ENCODE results near the gene MYOCD.

The MYOCD gene

DNA sequence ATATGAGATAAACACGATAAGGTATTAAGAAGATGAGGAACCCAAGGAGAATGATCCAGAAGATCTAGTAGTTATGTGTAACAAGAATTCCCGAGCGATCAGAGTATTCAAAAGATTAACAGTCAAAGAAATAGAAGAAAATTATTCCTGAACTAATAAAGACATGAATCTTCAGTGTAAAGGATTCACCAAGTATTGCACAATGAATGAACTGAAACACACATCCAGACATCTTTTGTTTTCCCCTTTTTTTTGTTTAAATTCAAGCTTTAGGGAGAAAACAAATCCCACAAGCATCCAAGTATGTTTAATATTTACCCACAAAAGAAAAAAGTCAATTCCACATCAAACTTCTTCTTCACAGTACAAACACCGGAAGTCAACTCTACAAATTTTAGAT is 23.7 kb upstream of the MYOCD start:
- no peak for DNase-seq

DNA sequence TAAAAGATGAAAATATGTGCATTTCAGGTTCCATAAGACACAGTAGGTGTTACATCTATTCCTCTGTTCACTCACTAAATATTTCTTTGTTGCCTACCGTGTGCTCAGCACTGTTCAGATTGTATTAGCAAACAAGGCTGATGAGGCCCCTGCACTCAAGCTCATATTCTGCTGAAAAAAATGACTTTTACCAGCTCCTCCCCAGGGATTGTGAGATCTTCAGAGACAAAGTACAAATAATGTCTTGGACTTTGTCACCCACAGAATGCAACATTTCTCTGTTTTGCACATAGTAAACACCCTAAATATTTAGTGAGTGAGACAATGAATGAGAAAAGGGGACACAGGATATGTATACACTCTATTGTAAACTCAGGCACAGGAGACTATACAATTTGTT is 21.9 kb upstream of the MYOCD start:
- no peak for DNase-seq

DNA sequence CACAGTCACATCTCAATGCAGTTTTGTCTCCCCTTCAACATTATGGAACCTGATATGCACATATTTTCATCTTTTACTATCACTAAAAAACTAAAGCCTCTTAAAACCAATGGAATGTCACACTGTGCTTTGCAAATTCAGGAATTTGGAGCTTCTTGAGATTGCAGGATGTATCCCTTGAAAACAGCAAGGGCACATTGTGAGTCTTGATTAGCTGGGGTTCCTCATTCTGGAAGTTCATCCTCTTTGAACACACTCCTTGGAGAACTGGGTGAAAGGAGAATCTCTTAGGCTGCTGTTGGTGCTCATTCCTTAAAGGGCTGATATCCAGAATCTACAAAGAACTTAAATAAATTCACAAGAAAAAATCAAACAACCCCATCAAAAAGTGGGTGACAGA is 21.1 kb upstream of the MYOCD start:
- DNase-seq, result no peak

DNA sequence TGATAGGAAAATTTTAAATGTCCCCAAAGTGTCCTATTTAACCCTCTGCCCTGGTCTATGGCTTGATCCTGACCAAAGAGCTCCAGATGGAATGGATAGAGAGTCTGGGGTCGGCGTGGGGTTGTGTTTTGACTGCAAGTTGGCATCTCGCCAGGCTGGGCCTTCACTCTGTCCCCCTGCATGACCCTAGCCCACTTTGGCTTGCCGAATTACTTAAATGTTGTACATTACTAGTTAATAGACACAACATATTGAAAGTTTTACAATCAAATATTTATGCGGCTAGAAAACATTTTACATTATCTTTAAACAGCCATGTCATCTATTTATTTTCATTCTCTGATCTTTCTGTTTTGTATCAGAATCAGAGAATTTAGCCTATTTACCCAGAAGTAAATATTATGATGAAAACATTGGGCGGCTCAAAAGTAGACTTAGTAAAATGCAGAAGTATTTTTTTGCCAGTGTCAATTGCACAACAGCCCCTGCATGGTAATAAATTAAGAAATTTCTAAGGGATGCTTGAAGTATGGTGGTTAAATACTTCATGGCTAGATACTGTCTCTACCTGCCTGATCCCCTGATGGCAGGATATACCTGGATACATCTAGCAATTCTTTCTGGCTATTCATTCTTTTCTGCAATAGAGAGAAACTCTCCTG is 18.8 kb upstream of the MYOCD start:
- DNase-seq, result no peak

DNA sequence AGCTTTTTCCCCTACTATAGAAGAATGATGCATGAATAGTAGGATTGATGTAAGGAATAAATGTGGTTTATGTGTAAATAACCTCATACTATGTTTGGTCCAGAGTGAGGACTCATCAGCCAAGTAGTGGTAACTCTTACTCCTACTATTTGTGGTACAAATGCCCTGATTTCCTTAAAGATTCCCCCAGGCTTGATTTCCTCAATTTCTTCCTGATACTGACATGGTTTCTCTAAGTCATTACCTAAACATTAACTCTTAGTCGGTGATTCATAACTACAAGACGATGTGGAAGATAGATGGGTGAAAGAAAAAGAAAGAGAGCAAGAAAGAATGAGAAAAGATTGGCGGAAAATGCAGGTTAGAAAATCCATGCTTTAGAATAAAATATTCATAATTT is 17.2 kb upstream of the MYOCD start:
- DNase-seq, result no peak

DNA sequence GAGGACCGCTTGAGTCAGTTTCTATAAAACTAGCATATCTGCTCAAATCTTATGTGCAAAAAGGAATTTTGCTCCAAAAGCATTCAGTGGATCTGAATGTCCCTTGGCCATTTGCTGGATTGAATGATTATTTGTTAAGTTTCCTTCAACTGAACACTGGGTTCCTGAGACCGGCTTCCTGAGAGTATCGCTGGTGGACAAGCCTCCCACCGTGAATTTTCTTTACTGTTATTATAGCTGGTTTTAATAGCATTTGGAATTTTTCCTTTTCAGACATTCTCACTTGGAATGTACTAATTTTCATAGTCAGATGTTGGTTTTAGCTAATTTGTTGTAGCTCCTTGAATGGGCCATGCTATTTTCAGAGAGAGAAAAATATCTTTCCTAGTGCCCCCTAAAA is 9.8 kb upstream of the MYOCD start:
- no peak for DNase-seq

DNA sequence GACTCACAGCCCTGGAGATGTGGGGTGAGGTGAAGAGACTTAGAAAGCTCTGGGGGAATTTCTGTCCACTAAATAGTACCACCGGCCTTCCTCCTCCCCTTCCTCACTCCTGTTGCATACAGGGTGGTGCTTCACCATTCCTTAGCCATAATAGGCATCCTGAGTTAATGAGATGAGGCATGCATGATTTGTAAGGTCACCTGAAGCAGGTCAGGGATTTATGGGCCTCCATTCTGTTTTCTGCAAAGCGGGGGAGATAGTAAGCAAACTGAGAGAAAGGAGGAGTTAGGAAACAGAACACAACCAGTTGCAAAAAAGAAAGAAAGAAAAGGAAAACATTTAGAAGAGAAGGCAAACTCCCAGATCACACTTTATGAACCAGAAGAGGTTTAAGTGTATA is 9.3 kb upstream of the MYOCD start:
- DNase-seq, result no peak

DNA sequence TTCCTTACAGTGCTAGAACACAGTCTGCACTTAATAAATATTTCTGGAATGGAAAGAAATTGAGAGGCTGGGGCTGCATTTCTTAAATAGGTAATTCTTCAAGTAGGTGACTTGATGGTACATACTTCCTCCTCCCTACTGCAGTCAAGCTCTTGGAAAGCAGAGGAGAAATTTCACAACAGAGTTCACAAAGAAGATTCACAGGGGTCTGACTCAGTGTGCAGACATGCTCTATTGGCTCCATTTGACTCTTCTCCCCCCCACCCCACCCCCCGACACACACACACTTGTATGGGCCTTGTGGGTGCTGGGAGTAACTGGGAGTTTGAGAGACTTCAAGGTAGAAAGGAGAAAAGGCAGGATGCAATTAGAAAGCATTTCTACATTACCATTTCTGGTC is 6.2 kb upstream of the MYOCD start:
- DNase-seq, result no peak

DNA sequence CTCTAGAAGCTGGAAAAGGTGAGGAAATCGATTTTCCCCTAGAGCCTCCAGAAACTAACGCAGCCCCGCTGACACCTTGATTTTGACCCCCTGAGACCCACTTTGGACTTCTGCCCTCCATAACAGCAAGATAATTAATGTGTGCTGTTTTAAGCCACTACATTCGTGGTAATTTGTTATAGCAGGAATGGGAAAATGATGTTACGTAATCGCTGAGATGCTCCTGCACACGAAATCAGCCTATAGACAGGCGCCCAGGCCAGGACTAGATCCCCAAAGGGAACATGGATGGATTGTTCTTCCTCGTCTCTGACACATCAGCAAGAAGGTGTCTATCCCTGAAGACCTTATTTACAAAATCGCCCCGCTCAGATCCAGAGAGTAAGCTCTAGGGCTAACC is 1.4 kb upstream of the MYOCD start:
- no peak for DNase-seq

DNA sequence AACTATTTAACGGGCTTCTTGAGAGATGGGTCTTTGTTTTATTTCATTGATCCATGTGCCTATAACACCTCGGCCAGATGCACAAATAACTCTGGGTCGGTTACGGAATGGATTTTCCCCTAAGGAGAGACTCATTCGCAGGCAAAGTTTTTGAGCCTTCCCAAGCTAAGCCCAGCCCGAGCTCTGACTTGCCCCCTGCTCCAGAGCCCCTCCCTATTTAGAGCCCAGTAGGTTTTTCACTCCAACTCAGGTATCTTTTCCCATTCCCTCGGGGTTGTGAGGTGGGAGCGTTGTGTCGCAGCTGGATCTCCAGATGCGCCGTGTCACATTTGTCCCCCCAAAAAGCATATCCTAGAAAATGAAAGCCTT is 812 bp upstream of the MYOCD start:
- DNase-seq, result no peak

DNA sequence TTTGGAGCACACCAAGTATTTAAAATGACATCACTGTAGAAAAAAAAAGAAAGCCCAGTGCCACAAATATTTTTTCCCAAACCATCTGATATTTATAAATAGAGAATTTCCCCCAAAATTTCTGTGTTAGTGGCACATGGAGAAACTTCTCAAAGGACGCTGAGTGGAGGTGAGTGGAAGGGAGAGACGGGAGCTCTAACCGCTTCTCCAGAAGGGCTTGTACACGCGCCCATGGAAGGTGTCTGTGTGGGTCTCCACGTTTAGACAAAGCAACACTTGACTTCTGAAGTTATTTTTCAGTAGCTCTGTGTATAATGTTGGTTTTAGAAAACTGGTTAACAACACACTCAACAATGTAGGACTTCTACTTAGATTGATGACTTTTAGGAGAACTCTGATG is 1.0 kb downstream of the MYOCD start:
- DNase-seq, result no peak

DNA sequence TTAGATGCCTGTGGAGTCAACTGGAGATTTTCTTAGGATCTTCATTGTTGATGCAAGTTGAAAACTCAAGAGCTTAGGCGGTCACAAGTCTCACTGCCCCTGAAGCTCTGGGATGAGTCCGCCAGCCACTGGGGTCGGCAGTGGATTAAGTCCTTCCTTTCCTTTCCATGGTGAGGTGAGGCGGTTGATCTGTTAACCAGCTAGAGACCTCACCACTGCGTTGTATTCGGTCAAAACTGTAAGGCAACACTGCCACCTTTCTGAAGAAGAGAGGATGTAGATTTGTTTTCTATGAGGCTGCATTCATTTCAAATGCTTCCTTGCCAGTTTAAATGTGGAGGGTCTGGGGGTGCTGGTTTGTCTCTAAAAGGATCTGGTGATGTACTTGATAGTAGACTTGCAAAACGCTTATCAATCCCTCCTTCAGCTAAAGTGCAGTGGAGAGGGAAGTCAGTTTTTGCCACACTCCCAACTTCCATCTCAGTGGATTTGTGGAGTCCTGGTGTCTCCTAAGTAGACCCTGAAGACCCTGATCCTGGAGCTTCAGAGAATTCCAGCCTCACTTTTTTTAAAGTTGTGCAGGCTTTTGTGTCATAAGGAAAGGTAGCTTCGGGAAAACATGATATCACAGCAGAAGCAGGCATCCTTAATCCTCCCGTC is 1.7 kb downstream of the MYOCD start:
- DNase-seq, result no peak

DNA sequence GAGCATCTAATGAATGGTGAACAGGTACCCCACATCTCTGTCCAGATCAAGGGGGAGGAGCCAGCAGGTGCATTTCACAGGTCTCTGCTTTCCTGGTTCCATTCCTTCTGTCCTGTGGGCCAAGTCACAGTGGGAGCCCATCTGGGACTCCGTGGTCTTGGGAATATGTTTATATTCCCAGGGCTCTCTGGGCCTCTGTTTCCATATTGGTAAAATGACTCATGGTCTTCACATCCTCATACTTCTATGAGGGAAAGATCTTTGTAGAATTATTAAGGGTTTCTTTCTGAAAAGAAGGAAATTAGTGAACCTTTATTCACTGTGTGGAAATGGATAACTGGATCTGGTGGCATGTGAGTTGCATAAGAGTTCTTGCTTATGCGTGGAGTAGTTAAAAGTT is 6.2 kb downstream of the MYOCD start:
- DNase-seq, result no peak

DNA sequence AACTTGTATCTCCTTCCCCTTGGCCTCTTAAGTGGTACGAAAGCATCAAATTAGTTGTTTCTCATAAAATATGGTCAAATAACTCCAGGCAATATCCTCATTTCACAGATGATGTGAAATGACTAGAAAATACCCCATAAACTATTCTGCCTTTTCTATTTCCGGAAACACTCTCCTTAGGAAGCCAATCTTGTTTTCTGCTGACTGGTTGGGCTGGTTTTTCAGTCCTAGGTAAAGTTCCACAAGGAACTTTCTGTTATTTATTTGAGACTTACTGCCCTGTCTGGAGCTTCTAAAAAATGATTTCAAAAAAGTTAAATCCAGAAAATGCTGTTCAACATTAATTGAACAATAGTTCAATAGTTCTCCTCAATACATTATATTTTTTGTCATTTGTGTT is 7.3 kb downstream of the MYOCD start:
- no peak for DNase-seq

DNA sequence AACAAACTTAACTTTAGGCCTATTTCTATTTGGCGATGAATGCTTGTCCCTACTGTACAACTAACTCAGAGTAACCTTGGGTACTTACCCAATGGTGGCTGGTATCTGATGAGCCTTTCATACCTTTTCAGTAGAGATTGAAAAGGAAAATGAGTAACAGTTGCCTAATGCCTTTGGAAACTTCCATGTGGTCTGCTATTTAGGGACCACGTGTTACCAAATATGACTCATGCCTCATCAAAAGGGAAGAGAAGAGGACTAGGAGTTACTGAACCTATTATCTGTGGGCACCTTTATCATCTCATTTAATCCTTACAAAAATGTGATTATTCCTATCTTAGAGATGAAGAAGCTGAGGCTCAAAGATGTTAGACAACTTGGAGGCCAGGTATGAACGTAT is 8.1 kb downstream of the MYOCD start:
- no peak for DNase-seq

DNA sequence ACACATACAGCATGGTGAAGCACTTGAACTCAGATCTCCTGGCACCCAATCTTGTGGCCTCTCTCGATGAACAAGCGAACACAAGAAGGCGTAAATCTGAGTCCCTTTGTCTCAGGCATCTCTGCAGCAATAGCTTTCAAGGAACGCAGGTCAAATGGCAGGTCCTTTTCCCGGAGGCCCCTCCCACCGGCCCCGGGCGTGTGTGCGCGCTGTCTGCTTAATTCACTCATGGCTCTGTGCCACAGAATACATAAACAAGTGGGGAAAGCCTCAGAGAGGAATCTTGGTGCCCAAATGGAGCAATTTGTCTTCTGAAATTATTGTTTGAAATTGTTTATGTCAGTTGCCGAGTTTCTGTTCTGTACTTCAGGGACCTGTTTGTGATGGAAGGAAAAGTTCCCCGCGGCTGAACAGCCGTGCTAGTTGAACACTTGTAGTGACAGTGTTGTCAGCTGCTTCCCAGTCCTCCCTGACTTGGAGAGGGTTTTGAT is 14.8 kb downstream of the MYOCD start:
- no peak for DNase-seq

DNA sequence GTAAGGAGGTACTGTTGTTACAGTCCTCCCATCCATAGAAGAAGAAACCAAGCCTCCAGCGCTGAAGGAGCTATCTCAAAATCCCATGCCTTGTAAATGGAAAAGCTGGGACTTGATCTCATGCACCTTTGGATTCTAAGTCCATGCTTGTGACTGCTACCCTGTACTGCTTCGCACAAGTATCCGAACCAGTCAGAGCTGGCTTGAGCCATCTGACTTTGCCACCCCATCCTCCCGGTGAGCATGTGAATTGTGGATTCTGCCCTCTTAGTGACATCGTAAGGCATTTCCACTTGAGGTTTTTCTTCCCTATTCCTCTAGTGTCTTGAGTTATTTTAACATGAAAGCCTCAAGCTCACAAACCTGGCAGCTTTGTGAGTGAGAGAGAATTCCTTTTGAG is 15.3 kb downstream of the MYOCD start:
- no peak for DNase-seq

DNA sequence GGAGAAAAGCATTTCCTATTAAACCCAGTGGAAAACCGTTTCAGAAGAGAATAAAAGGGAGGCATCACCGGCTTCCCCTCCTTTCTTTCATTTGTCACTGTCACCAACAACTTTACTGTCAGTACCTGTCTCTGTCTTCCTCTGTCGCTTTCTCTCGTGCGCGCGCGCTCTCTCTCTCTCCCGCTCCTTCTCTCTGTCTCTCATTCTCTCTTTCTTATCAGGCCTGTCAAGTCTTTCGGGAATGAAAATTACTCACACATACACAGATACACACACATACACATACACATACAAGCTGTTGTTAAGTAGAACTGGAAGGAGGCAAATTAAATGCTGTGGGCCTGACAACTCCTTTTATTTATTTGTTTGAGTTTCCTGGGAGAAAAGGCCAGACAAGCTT is 17.6 kb downstream of the MYOCD start:
- DNase-seq, result no peak

DNA sequence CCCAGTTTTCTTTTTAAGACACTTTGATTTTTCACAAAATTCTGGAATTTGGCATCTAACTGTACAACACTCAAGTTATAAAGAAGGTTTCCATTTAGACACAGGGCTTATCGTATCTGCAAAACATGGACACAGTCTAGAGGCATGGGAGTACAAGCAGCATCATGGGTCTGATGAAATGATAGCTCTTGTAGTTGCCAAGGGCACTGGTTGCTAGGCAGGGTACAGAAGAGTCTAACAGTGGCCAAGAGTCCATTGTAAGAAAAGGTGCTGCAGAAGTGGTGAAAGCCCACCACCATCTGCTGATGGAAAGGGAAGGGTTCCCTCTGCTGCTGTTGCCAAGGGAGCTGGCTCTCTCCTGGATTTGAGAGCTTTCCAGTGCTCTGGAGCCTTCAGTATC is 20.8 kb downstream of the MYOCD start:
- no peak for DNase-seq

DNA sequence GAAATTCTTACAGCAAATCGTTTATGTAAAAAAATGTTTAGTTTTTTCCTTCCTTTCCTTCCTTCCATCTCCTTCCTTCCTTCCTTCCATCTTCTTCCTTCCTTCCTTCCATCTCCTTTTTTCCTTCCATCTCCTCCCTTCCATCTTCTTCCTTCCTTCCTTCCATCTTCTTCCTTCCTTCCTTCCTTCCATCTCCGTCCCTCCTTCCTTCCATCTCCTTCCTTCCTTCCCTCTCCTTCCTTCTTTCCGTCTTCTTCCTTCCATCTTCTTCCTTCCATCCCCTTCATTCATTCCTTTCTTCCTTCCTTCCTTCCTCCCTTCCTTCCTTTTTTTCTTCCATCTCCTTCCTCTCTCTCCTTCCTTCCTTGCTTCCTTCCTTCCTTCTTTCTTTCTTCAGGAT is 22.7 kb downstream of the MYOCD start:
- DNase-seq, result no peak

DNA sequence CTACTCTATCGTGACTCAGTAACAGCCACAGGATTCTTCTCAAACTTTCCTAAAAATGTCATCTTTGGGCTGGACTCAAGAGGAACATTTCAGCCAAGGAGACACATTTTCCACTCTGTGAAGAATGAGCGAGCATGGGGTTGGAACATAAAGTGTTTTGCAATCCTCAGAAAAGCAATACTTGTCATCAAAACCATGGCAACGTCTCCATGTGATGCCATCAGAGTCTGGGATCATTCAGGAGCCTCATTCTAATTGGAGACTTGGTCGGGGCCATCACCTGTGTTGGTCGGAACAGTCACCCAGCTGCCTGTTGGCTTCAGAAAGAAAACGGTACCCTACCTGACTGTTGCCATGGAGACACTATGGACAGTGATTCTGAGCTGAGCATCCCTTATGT is 25.5 kb downstream of the MYOCD start:
- no peak for DNase-seq

DNA sequence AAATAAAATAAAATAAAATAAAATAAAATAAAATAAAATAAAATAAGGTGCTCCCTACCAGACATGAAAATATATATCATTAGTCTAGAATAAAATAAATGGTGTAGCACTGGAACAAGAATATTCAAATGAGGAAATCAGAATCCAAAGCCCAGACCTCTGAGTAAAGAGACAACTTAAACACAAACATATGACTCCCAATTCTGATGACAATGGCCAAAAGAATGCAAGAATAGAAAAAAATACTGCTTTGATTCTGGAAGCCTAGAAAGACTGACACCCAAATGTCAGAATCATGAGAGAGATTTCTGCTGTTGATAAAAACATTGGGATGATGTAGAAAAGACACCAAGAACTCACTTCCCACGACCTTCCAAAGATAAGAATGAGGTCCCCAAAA is 27.9 kb downstream of the MYOCD start:
- no peak for DNase-seq

DNA sequence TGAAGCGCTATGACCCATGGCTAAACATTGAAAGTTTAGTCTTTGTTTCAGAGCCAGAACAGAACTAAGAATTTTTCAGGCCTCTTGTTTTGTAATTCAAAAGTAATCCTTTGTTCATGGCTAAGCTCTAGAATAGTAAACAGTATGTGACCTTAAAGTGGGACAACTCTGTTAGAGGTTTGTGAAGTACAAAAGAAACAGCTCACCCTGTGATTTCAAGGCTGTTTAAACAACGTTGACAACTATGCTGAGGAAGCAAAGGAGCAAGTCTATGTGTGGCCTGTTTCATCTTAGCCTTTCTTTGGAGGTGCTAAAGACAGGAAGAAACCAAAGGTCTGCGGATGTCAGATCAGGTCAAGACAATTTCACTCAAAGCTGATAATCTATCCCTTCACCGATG is 40.4 kb downstream of the MYOCD start:
- DNase-seq, result no peak

DNA sequence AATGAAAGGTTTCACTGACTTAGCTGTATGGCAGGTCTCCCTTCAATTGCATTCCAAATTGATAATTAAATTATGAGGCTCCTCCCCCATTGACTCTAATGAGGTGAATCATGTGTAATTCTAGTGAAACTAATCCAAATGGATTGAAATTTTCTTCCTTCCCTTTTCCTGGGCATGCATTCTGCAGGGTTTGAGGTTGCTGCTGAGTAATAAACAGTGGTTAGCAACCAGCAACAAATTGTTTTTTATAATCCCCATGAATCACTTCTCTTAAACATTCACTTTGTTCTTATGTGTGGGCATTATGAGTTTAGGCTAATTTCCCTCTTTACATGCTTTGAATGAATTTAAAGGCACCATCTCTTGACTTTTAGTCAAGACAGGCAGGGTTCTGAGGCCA is 43.4 kb downstream of the MYOCD start:
- no peak for DNase-seq

DNA sequence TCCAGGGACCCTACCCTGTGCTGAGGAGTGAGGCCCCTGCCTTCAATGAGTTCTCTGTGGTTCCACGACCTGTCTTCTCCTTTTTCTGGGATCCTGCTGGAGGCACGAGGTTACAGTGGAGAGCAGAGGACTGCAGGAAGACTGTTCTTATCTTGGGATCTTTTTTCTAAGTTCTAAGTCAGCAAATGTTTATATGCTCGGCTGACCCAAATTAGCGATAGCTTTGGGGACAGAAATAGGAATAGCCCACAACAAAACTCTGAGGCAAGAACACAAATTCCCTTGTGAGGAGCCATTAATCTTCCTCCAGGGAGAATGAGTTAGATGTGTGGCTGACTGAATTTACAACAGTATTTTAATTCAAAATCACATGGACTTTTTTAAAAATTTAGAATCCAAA is 46.7 kb downstream of the MYOCD start:
- no peak for DNase-seq
